Subcutaneous adipose tissue (tissue), 4 donors: ENCODE measurements around the gene CLCNKA. TPM values are rescaled to one million over a fixed set of nuclear protein-coding genes. Genes with fewer than 3 reads are reported as not detected.

Source experiments
- total RNA-seq, 4 donors: library from RNA; depleted of rRNA; stranded (reverse); fragments of >200 nt; gene quantifications; one replicate each; pipeline ENCODE4 v1.1.0, GENCODE V29; 2016
- TF ChIP-seq, protein P1 (sequence below): fragments of 450-650 bp; IDR thresholded peaks from one replicate; pipeline ENCODE4 v1.5.1; 2016; ENCODE audit warnings: low read depth, mild to moderate bottlenecking, control low read depth, antibody characterized with exemption, moderate library complexity

Gene CLCNKA
- total RNA-seq, 4 donors from 2014 or later, result 0.66 to 1.5 TPM; not detected in 2

DNA sequence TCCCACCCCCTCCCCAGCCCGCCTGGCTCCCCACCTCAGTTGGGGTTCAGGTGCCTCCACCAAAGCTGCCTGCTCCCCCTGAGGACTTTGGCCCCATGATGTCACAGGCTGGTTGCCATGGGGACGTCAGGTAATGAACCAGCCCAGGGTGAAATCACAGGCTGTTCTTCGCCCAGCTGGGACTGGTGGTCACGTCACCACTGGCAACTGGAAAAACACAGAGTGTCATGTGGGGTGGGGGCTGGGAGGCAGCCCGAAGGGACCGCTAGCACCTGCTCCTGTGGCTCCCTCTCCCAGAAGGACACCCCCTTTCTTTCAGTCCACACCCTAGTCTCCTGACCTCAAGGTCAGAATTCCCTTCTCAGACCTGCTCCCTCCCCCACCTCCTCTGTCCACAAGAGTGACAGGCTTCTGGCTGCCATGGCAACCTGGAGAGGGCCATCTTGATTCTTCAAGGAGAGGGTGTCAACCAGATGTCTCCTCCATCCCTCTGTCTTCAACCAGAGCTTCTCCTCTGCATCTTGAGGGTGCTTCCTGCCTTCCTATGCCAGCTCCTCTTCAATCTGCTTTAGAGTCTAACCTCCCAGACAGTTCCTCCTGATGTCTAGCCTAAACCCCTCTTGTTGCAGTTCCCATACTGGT lies 45.4 kb downstream of the CLCNKA start:
- TF ChIP-seq, protein P1, sequence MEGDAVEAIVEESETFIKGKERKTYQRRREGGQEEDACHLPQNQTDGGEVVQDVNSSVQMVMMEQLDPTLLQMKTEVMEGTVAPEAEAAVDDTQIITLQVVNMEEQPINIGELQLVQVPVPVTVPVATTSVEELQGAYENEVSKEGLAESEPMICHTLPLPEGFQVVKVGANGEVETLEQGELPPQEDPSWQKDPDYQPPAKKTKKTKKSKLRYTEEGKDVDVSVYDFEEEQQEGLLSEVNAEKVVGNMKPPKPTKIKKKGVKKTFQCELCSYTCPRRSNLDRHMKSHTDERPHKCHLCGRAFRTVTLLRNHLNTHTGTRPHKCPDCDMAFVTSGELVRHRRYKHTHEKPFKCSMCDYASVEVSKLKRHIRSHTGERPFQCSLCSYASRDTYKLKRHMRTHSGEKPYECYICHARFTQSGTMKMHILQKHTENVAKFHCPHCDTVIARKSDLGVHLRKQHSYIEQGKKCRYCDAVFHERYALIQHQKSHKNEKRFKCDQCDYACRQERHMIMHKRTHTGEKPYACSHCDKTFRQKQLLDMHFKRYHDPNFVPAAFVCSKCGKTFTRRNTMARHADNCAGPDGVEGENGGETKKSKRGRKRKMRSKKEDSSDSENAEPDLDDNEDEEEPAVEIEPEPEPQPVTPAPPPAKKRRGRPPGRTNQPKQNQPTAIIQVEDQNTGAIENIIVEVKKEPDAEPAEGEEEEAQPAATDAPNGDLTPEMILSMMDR, result no peak

DNA sequence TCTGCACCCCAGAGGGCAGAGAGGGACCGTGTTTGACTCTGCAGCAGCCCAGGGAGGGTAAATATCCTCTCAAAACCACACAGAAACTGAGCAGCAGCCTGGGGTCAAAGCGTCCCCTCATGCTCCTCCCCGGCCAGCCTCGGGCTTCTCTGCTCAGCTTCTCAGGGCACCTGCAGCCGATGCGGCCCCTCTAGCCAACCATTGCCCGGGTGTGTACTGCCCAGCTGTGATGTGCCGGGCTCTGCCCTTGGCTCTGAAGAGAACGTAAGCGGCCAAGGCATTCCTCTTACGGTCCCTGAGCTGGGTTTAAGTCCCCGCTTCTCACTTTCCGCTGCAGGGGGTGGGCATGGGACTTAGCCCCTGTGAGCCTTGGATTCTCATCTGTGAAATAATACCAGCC lies 46.1 kb downstream of the CLCNKA start:
- TF ChIP-seq, protein P1, result no peak

DNA sequence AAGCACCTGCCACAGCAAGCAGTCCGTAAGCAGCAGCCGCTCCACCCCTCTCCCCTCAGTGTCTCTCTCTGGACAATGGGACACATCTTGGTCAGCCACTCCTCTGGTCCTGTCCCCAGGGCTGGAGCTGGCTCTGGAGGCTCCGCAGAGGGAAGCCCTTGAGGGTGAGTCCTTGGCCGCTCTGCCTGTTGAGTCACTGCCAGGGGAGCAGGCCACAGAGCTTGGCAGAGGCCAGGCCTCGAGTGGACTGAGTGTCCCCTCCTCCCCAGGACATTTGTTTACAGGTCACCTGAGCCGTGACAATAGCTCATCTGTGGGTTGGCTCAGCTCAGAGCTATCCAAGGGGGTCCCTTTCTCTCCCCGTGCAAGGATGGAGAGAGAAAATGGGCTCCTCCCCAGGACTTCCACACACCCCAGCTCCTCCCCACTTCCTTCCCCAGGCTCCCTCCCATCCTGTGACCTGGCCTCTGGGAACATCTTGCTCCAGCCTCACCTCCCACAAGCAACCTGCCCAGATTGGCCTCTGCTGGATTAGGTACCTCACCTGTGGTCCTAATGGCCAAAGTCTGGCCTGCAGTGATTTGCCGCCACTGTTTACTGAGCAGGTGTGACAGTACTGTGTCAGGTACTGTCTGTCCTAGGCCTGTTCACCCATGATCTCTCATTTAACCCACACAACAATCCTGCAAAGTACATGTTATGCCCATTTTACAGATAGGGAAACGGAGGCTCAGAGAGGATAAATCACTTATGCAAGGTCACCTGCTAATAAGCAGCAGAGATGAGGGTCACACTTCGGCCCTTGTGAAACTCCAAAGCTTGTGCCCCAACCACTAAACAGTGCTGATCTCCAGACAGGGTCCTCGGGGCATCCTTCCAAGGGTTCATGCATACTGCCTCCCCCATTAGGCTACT lies 46.8 kb downstream of the CLCNKA start:
- TF ChIP-seq, protein P1, result no peak

DNA sequence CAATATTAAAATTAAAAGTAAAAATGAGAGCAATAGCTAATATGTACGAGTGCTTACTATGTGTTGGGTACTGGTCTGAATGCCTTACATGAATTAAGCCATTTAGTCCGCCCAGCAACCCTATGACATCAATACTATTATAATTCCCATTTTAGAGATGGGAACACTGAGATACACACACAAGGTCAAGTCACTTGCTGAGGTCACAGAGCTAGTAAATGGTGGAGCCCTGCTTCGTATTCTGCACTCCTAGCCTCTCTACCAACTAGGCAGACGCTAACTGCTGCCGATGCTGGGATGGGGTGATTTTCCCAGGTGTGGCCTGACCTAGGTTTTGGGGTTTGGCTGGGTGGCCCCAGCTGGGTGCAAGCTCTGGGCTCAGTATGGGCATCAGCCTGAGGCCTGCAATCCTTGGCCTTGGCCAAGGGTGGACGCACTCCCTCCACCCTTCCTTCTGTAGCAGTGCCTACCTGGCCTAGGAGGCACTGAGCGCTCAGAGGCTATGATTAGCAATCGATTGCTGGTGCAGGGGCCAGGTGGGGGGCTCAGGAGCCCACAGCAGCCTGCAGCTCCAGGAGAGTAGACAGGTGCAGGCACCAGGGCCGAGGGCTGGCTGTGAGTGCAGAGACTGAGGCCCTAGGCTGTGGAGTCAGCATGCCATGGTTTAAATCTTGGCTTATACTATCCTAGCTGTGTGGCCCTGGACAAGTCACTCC lies 49.0 kb downstream of the CLCNKA start:
- TF ChIP-seq, protein P1, result no peak

DNA sequence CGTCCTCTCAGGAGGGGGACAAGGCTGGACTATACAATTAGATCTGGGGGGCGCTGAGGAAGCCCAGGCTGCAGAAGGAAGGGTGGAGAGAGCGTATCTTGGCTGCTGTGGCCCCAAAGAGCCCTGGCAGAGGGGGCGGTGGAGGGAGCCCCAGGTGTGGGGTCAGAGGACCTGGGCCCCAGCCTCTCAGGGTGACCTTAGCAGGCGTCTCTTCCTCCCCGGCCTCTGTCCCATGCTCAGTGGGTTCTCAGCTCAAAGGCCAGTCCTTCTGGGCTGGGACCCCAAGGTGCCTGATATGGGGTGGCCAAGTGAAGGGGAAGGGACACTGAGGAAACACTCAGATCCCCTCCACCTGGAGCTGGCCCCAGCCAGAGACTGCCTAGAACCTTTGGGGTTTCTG lies 49.8 kb downstream of the CLCNKA start:
- TF ChIP-seq, protein P1, result no peak

DNA sequence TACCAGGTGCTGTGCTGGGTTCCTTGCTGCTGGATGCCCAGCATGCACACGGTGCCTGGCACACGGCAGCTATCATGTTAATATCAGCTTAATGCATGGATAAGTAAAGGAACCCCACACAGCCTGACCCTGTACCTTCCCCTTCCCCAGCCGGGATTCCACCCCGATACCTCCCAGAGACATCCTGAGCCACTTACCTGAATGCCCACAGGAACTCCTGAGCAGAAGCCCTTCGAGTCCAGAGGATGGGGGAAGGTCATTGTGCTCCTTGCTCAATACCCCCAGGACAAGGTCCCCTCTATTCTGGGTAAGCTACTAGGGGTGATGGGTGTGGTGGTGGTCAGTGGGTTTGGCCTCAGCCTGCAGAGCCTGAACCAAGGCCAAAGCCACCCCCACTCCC lies 50.3 kb downstream of the CLCNKA start:
- TF ChIP-seq, protein P1, result no peak
